Endothelial cell of umbilical vein (primary cell): ENCODE results near the gene SKIC8. TPM values are rescaled to one million over a fixed set of nuclear protein-coding genes. Genes with fewer than 3 reads are reported as not detected.

ENCODE experiments used
- BruUV-seq: library from RNA; stranded (reverse); fragments of 400-500 nt; replicated peaks from 2 replicates; lab custom pipeline; 2021; lab: Mats Ljungman, UMichigan
- CTCF ChIA-PET: fragments of 300-600, 350-600 bp; sonication (Branson Sonifier 250); formaldehyde crosslinking; loops from one replicate; lab custom pipeline; 2021; ENCODE audit warnings: antibody characterized with exemption, inconsistent platforms; lab: Charles Lee
- POLR2A ChIA-PET: fragments of 300-600, 350-600 bp; sonication (Branson Sonifier 250); formaldehyde crosslinking; loops from one replicate; lab custom pipeline; 2021; ENCODE audit warnings: antibody characterized with exemption, inconsistent platforms; lab: Charles Lee
- DNase-seq: peaks from one replicate; pipeline ENCODE4 v3.0.0-alpha.2; 2011; ENCODE audit warnings: low read depth, low spot score
- FAIRE-seq: peaks from 2 replicates; lab custom pipeline; 2011; peaks lifted over from hg19 to GRCh38; lab: Jason Lieb, UNC
- H2AFZ ChIP-seq: 2 replicates; pipeline ENCODE4 v1.6.0; 2012; ENCODE audit warnings: low read depth, low read length, control low read depth, inconsistent platforms
- H3K27ac ChIP-seq: 2 replicates; pipeline ENCODE4 v1.5.1; 2011; ENCODE audit warnings: low read depth, mild to moderate bottlenecking, control low read depth, low read length, moderate library complexity; ENCODE audit not compliant: insufficient read depth
- H3K27me3 ChIP-seq, 2 experiments: 2 replicates each; pipeline versions ENCODE4 v1.6.0 to v1.6.1; 2011; ENCODE audit warnings: low read length in 2 of 2, mixed read lengths in 1 of 2; ENCODE audit not compliant: control insufficient read depth in 2 of 2, insufficient read depth in 2 of 2
- H3K36me3 ChIP-seq, 2 experiments: 2 replicates in 1 of 2; 3 replicates in 1 of 2; pipeline ENCODE4 v1.5.1; 2011; ENCODE audit warnings: low read length in 2 of 2, mild to moderate bottlenecking in 1 of 2, moderate library complexity in 1 of 2; ENCODE audit not compliant: control insufficient read depth in 2 of 2, insufficient read depth in 2 of 2; ENCODE audit errors: extremely low read depth in 1 of 2
- H3K4me1 ChIP-seq: 3 replicates; pipeline ENCODE4 v1.5.1; 2011; ENCODE audit warnings: mild to moderate bottlenecking, low read length; ENCODE audit not compliant: control insufficient read depth, insufficient read depth; ENCODE audit errors: extremely low read depth
- H3K4me2 ChIP-seq: 2 replicates; pipeline ENCODE4 v1.6.1; 2011; ENCODE audit warnings: low read length, control low read depth, mixed read lengths; ENCODE audit not compliant: insufficient read depth
- H3K4me3 ChIP-seq, 3 experiments: fragments of 200-600 bp in 1 of 3; sonication (generic), shearing (Covaris generic) in 1 of 3; replicated peaks in 1 of 3; 2 replicates each; pipeline ENCODE4 v1.5.1; 2011 to 2016; ENCODE audit warnings: control low read depth in 3 of 3, low read length in 3 of 3, mild to moderate bottlenecking in 2 of 3, inconsistent platforms in 1 of 3, low read depth in 1 of 3, moderate library complexity in 1 of 3; ENCODE audit not compliant: insufficient read depth in 1 of 3
- H3K79me2 ChIP-seq: 2 replicates; pipeline ENCODE4 v1.6.0; 2012; ENCODE audit warnings: low read length, inconsistent platforms; ENCODE audit not compliant: control insufficient read depth, insufficient read depth
- H3K9ac ChIP-seq: replicated peaks from 2 replicates; pipeline ENCODE3; 2011; ENCODE audit warnings: low read length, control low read depth; ENCODE audit not compliant: insufficient read depth; ENCODE audit errors: extremely low read depth
- H3K9me1 ChIP-seq: replicated peaks from 3 replicates; pipeline ENCODE4 v1.6.0; 2011; ENCODE audit warnings: mild to moderate bottlenecking, low read length; ENCODE audit not compliant: control insufficient read depth, insufficient read depth; ENCODE audit errors: extremely low read depth
- H3K9me3 ChIP-seq: replicated peaks from 2 replicates; pipeline ENCODE4 v1.5.1; 2012; ENCODE audit warnings: low read length, inconsistent platforms; ENCODE audit not compliant: control insufficient read depth, insufficient read depth
- H4K20me1 ChIP-seq: replicated peaks from 2 replicates; pipeline ENCODE3; 2011; ENCODE audit warnings: mild to moderate bottlenecking, low read length; ENCODE audit not compliant: control insufficient read depth, insufficient read depth; ENCODE audit errors: extremely low read depth
- CTCF ChIP-seq, 2 donors: IDR thresholded peaks; 1 replicate in 1 of 2; 2 replicates in 1 of 2; pipeline ENCODE4 v1.5.1; 2011; ENCODE audit warnings: low read length in 2 of 2, mild to moderate bottlenecking in 2 of 2, moderate library complexity in 2 of 2, control low read depth in 1 of 2, inconsistent platforms in 1 of 2, low read depth in 1 of 2; ENCODE audit not compliant: insufficient read depth in 1 of 2; ENCODE audit errors: extremely low read depth in 1 of 2
- EZH2 ChIP-seq: IDR thresholded peaks from 2 replicates; pipeline ENCODE4 v1.6.1; 2012; ENCODE audit warnings: borderline replicate concordance, low read depth, mild to moderate bottlenecking, moderate library complexity, low read length, inconsistent platforms; ENCODE audit not compliant: severe bottlenecking
- FOS ChIP-seq: IDR thresholded peaks from 2 replicates; pipeline ENCODE4 v1.6.1; 2011; ENCODE audit warnings: mild to moderate bottlenecking, low read length, moderate library complexity, borderline replicate concordance; ENCODE audit not compliant: insufficient read depth
- GATA2 ChIP-seq: IDR thresholded peaks from 2 replicates; pipeline ENCODE4 v1.7.0; 2011; ENCODE audit warnings: low read depth, mild to moderate bottlenecking, moderate library complexity, mixed read lengths, low read length; ENCODE audit not compliant: insufficient read length, insufficient read depth
- MYC ChIP-seq: IDR thresholded peaks from one replicate; pipeline ENCODE4 v1.6.1; 2011; ENCODE audit warnings: mild to moderate bottlenecking, low read depth, low read length
- POLR2A ChIP-seq: IDR thresholded peaks from 2 replicates; pipeline ENCODE4 v1.6.1; 2012; ENCODE audit warnings: low read depth, mild to moderate bottlenecking, control low read depth, low read length
- dilution Hi-C: fragments of 300-500 bp; cut with MboI; formaldehyde crosslinking; loops from one replicate; pipeline ENCODE4 v1.15.0; 2019; ENCODE audit warnings: low sequenced_read_pairs; ENCODE audit not compliant: extremely low pct_ligation_motif_present
- intact Hi-C: fragments of 100-400 bp; cut with micrococcal nuclease; formaldehyde crosslinking; loops from one replicate; pipeline ENCODE4 v1.10.0; 2022
- polyA plus RNA-seq, 4 experiments: library from polyadenylated mRNA; depleted of rRNA in 3 of 4; stranded (reverse) in 3 of 4; unstranded in 1 of 4; fragments of >200 nt; gene quantifications; 2 replicates each; pipeline versions ENCODE4 v1.2.1 to v1.2.3, GENCODE V29; 2011 to 2012; ENCODE audit warnings: missing spikeins in 1 of 4
- total RNA-seq: library from RNA; stranded (reverse); gene quantifications from 2 replicates; pipeline ENCODE4 v1.2.3, GENCODE V29; 2021

Gene SKIC8
- total and polyA plus RNA-seq, 2 donors (not counting 3 experiments of a cell fraction or from before 2014, with no cell fraction given), result 49.7 to 95.0 TPM

- H3K4me1 ChIP-seq, result peaks cover 3% of the 10 kb centered on the region
- DNase-seq (no peak), FAIRE-seq (no peak)
- no peaks in the 10 kb centered on the region for H3K9me1 ChIP-seq
- intact Hi-C loops, result no loop called here
- no peaks in the 10 kb centered on the region for H3K9me3 ChIP-seq
- BruUV-seq, result no TSS peak
- no peak overlapping the region for H3K9ac ChIP-seq
- no peak overlapping the region for H3K4me3 ChIP-seq
- no peaks in the 10 kb centered on the region for H3K36me3 ChIP-seq
- peak; percentile 91 for TF ChIP-seq EZH2
- TF ChIP-seq FOS, result no peak
- no peak for TF ChIP-seq POLR2A
- no peaks in the 10 kb centered on the region for H4K20me1 ChIP-seq
- dilution Hi-C loops, result no loop called here
- no peak overlapping the region for H2AFZ ChIP-seq
- ChIA-PET POLR2A (no interaction called here), CTCF (no interaction called here)
- no peak overlapping the region for H3K27ac ChIP-seq
- H3K27me3 ChIP-seq, result peaks cover 53 to 65% of the 10 kb centered on the region in 2 experiments
- H3K4me2 ChIP-seq, result no peak overlapping the region
- no peaks in the 10 kb centered on the region for H3K79me2 ChIP-seq
Observed at GRCh38 chr15:78341057-78341987, 41.9 kb upstream of the SKIC8 start.

- ChIA-PET POLR2A (no interaction called here), CTCF (no interaction called here)
- TF ChIP-seq GATA2 (no peak), MYC (no peak), CTCF (IDR thresholded peaks at IDR 0.05; ENCODE audit: extremely low read depth in 1 of 2, insufficient read depth in 1 of 2, low read depth in 1 of 2, low read length in 2 of 2) (no peak), POLR2A (no peak)
- dilution Hi-C loops, result no loop called here
- FAIRE-seq (no peak), DNase-seq (no peak)
- Histone ChIP-seq H3K9me3 (no peaks in the 10 kb centered on the region), H3K9ac (no peak within 1 kb of the TSS), H4K20me1 (no peaks in the 10 kb centered on the region), H3K79me2 (no peaks in the 10 kb centered on the region), H3K9me1 (no peaks in the 10 kb centered on the region), H2AFZ (no peak within 1 kb of the TSS), H3K4me3 (no peak within 1 kb of the TSS), H3K36me3 (no peaks in the 10 kb centered on the region), H3K4me2 (no peak within 1 kb of the TSS), H3K27me3 (peaks cover 51 to 58% of the 10 kb centered on the region in 2 experiments), H3K4me1 (peaks cover 3% of the 10 kb centered on the region), H3K27ac (no peak within 1 kb of the TSS)
- BruUV-seq, result no TSS peak
- intact Hi-C loops, result no loop called here
Observed at GRCh38 chr15:78340231-78341056, 41.0 kb upstream of the SKIC8 start, which contains the start of gene CRABP1. Gene CRABP1 (plus strand): TSS chr15:78340353. CDS start chr15:78340429, 76 bp downstream.
